Embryonic facial prominence (tissue), 1 donor: ENCODE data around the gene NFE2L3.
"Not testable (repeated sequence)": the region's sequence is repeated elsewhere in the genome, so short reads cannot be mapped to it uniquely, and the experiment has no call there.

Source experiments
- DNase-seq: peaks from one replicate; pipeline ENCODE4 v3.0.0-alpha.2; 2016; ENCODE audit errors: extremely low spot score

NFE2L3 gene

GRCh38 chr7:26186364-26187311 is 34.6 kb downstream of the NFE2L3 start:
- no peak for DNase-seq

GRCh38 chr7:26187380-26188205 is 35.6 kb downstream of the NFE2L3 start:
- DNase-seq, result no peak

GRCh38 chr7:26188206-26188956 is 36.4 kb downstream of the NFE2L3 start:
- DNase-seq, result no peak

GRCh38 chr7:26188957-26189541 is 37.1 kb downstream of the NFE2L3 start:
- DNase-seq, result no peak

GRCh38 chr7:26189697-26190096 is 37.7 kb downstream of the NFE2L3 start:
- DNase-seq, result no peak

GRCh38 chr7:26190417-26190869 is 38.4 kb downstream of the NFE2L3 start:
- DNase-seq, result no peak

- no peak for DNase-seq
Observed at GRCh38 chr7:26191233-26191973, 39.4 kb downstream of the NFE2L3 start.

- no peak for DNase-seq
Observed at GRCh38 chr7:26191974-26192479, 40.0 kb downstream of the NFE2L3 start.

GRCh38 chr7:26192485-26193087 is 40.6 kb downstream of the NFE2L3 start:
- no peak for DNase-seq

GRCh38 chr7:26193432-26194207 is 41.6 kb downstream of the NFE2L3 start:
- DNase-seq, result no peak

- DNase-seq, result not testable (repeated sequence)
Observed at GRCh38 chr7:26194764-26195163, 42.8 kb downstream of the NFE2L3 start.

GRCh38 chr7:26195182-26195581 is 43.2 kb downstream of the NFE2L3 start:
- DNase-seq, result no peak

GRCh38 chr7:26195867-26196657 is 44.1 kb downstream of the NFE2L3 start:
- no peak for DNase-seq

- DNase-seq, result no peak
Observed at GRCh38 chr7:26197153-26198115, 45.4 kb downstream of the NFE2L3 start.

- DNase-seq, result no peak
Observed at GRCh38 chr7:26198133-26198780, 46.3 kb downstream of the NFE2L3 start.

GRCh38 chr7:26198781-26199169 is 46.8 kb downstream of the NFE2L3 start:
- DNase-seq, result no peak
